Activated naive CD4-positive, alpha-beta T cell treated with anti-CD3 and anti-CD28 coated beads for 36 hours (primary cell): ENCODE data around the gene CWC27. TPM values are rescaled to one million over a fixed set of nuclear protein-coding genes. Genes with fewer than 3 reads are reported as not detected.

Experiments
- CTCF ChIA-PET: fragments of 350-600 bp; sonication (Branson Sonifier 250); formaldehyde crosslinking; loops from one replicate; lab custom pipeline; 2021; ENCODE audit warnings: antibody characterized with exemption; lab: Charles Lee
- DNase-seq: peaks from one replicate; pipeline ENCODE4 v3.0.0-alpha.2; 2020
- H3K27ac Mint-ChIP-seq: one replicate; pipeline ENCODE4 v1.8.0; 2021; ENCODE audit warnings: mild to moderate bottlenecking, mixed read lengths
- H3K27me3 Mint-ChIP-seq: one replicate; pipeline ENCODE4 v1.8.0; 2021; ENCODE audit warnings: low read depth, mixed read lengths
- H3K36me3 Mint-ChIP-seq: one replicate; pipeline ENCODE4 v1.8.0; 2021; ENCODE audit warnings: low read depth, mixed read lengths
- H3K4me1 Mint-ChIP-seq: one replicate; pipeline ENCODE4 v1.8.0; 2021; ENCODE audit warnings: low read depth, mixed read lengths
- H3K4me3 Mint-ChIP-seq: one replicate; pipeline ENCODE4 v1.8.0; 2021; ENCODE audit warnings: mild to moderate bottlenecking, moderate library complexity, mixed read lengths
- H3K9me3 Mint-ChIP-seq: one replicate; pipeline ENCODE4 v1.8.0; 2021; ENCODE audit warnings: mixed read lengths
- intact Hi-C: fragments of 100-400 bp; cut with micrococcal nuclease; formaldehyde crosslinking; loops from one replicate; pipeline ENCODE4 v1.15.1; 2023
- total RNA-seq, 2 experiments: library from RNA; stranded (reverse); gene quantifications; one replicate each; pipeline ENCODE4 v1.2.3, GENCODE V29; 2021

The CWC27 gene
- total RNA-seq = 10 to 100 TPM; 35.8 to 39.8 TPM

GRCh38 chr5:64768358-64769312, at the start of gene CWC27, which contains the start of gene SREK1IP1:
CWC27 (plus strand) TSS chr5:64768930; CDS start chr5:64769147, 217 bp downstream.
SREK1IP1 (minus strand) TSS chr5:64768691; CDS start chr5:64768517, 174 bp downstream.
- CTCF ChIA-PET = interaction anchor here (1.4 to 3.8 kb wide), 2 partner anchors 11 to 14 kb away, joined by 4 to 22 read pairs; no protein-coding TSS in a partner anchor
- intact Hi-C loops = loop anchor here (1.0 to 5.0 kb wide), 9 partner anchors 78 to 1158 kb away; partner anchors contain the start of genes CENPK, ERBIN, NLN and PPWD1
- Mint-ChIP-seq H3K4me1 (peaks cover 53% of the 10 kb centered on the region), H3K27me3 (no peaks in the 10 kb centered on the region), H3K36me3 (peaks cover 8% of the 10 kb centered on the region), H3K4me3 (peak within 1 kb of the TSS; percentile 99), H3K9me3 (no peaks in the 10 kb centered on the region), H3K27ac (peak within 1 kb of the TSS; percentile 97)
- peak; percentile 90 for DNase-seq

GRCh38 chr5:64722588-64722987, 46.1 kb upstream of the CWC27 start:
- no peaks in the 10 kb centered on the region for H3K9me3 Mint-ChIP-seq
- H3K27ac Mint-ChIP-seq = no peak overlapping the region
- intact Hi-C loops = no loop called here
- no peak for DNase-seq
- H3K36me3 Mint-ChIP-seq = peaks cover 15% of the 10 kb centered on the region
- H3K4me1 Mint-ChIP-seq = no peaks in the 10 kb centered on the region
- CTCF ChIA-PET = no interaction called here
- H3K27me3 Mint-ChIP-seq = no peaks in the 10 kb centered on the region
- no peak overlapping the region for H3K4me3 Mint-ChIP-seq

GRCh38 chr5:64727150-64727549, 41.6 kb upstream of the CWC27 start:
- peaks cover 29% of the 10 kb centered on the region for H3K36me3 Mint-ChIP-seq
- no peak for DNase-seq
- H3K9me3 Mint-ChIP-seq = no peaks in the 10 kb centered on the region
- H3K4me3 Mint-ChIP-seq = no peak overlapping the region
- H3K4me1 Mint-ChIP-seq = no peaks in the 10 kb centered on the region
- intact Hi-C loops = no loop called here
- no peaks in the 10 kb centered on the region for H3K27me3 Mint-ChIP-seq
- CTCF ChIA-PET = no interaction called here
- H3K27ac Mint-ChIP-seq = no peak overlapping the region

- Mint-ChIP-seq H3K27me3 (no peaks in the 10 kb centered on the region), H3K27ac (no peak overlapping the region), H3K9me3 (no peaks in the 10 kb centered on the region), H3K4me1 (peaks cover 12% of the 10 kb centered on the region), H3K4me3 (no peak overlapping the region), H3K36me3 (peaks cover 15% of the 10 kb centered on the region)
- no peak for DNase-seq
- CTCF ChIA-PET = no interaction called here
- intact Hi-C loops = no loop called here
Observed at GRCh38 chr5:64742411-64742810, 26.3 kb upstream of the CWC27 start.

- Mint-ChIP-seq H3K4me1 (peaks cover 12% of the 10 kb centered on the region), H3K36me3 (peaks cover 15% of the 10 kb centered on the region), H3K4me3 (no peak overlapping the region), H3K27ac (no peak overlapping the region), H3K9me3 (no peaks in the 10 kb centered on the region), H3K27me3 (no peaks in the 10 kb centered on the region)
- CTCF ChIA-PET = no interaction called here
- intact Hi-C loops = no loop called here
- no peak for DNase-seq
Observed at GRCh38 chr5:64742821-64743220, 25.9 kb upstream of the CWC27 start.

GRCh38 chr5:64744914-64745313, 23.8 kb upstream of the CWC27 start:
- no peaks in the 10 kb centered on the region for H3K9me3 Mint-ChIP-seq
- no peak for DNase-seq
- H3K36me3 Mint-ChIP-seq = peaks cover 11% of the 10 kb centered on the region

GRCh38 chr5:64746446-64746845, 22.3 kb upstream of the CWC27 start:
- no peak for DNase-seq
- peaks cover 12% of the 10 kb centered on the region for H3K4me1 Mint-ChIP-seq
- no peaks in the 10 kb centered on the region for H3K9me3 Mint-ChIP-seq
- no peaks in the 10 kb centered on the region for H3K27me3 Mint-ChIP-seq
- H3K4me3 Mint-ChIP-seq = no peak overlapping the region
- CTCF ChIA-PET = interaction anchor here (0.9 to 1.2 kb wide), 2 partner anchors 13 to 111 kb away, joined by 3 read pairs; no protein-coding TSS in a partner anchor
- peaks cover 1% of the 10 kb centered on the region for H3K36me3 Mint-ChIP-seq
- H3K27ac Mint-ChIP-seq = no peak overlapping the region
- intact Hi-C loops = no loop called here

More at GRCh38 chr5:64744914-64745313, 23.8 kb upstream of the CWC27 start:
- Mint-ChIP-seq H3K27me3 (no peaks in the 10 kb centered on the region), H3K4me1 (peaks cover 12% of the 10 kb centered on the region), H3K27ac (no peak overlapping the region), H3K4me3 (no peak overlapping the region)
- intact Hi-C loops = no loop called here
- CTCF ChIA-PET = no interaction called here

GRCh38 chr5:64749385-64749784, 19.3 kb upstream of the CWC27 start:
- Mint-ChIP-seq H3K4me1 (peaks cover 12% of the 10 kb centered on the region), H3K36me3 (peaks cover 4% of the 10 kb centered on the region), H3K27me3 (no peaks in the 10 kb centered on the region), H3K9me3 (no peaks in the 10 kb centered on the region), H3K27ac (no peak overlapping the region), H3K4me3 (no peak overlapping the region)
- CTCF ChIA-PET = interaction anchor here (0.6 to 0.7 kb wide), 5 partner anchors 18 to 821 kb away, joined by 3 to 5 read pairs (median 4); no protein-coding TSS in a partner anchor
- intact Hi-C loops = no loop called here
- no peak for DNase-seq

GRCh38 chr5:64754066-64754465, 14.7 kb upstream of the CWC27 start:
- CTCF ChIA-PET = interaction anchor here (0.7 to 1.5 kb wide), 4 partner anchors 12 to 101 kb away, joined by 3 read pairs; no protein-coding TSS in a partner anchor
- intact Hi-C loops = no loop called here

GRCh38 chr5:64758901-64759300, 9.8 kb upstream of the CWC27 start:
- peaks cover 10% of the 10 kb centered on the region for H3K36me3 Mint-ChIP-seq
- intact Hi-C loops = no loop called here
- CTCF ChIA-PET = interaction anchor here (0.7 kb wide), 1 partner anchor 13 kb away, joined by 3 read pairs; no protein-coding TSS in a partner anchor
- H3K27ac Mint-ChIP-seq = no peak overlapping the region
- H3K4me3 Mint-ChIP-seq = no peak overlapping the region
- no peaks in the 10 kb centered on the region for H3K9me3 Mint-ChIP-seq
- no peaks in the 10 kb centered on the region for H3K27me3 Mint-ChIP-seq
- no peak for DNase-seq
- peaks cover 11% of the 10 kb centered on the region for H3K4me1 Mint-ChIP-seq

More at GRCh38 chr5:64754066-64754465, 14.7 kb upstream of the CWC27 start:
- Mint-ChIP-seq H3K4me3 (no peak overlapping the region), H3K4me1 (peaks cover 5% of the 10 kb centered on the region), H3K36me3 (peaks cover 11% of the 10 kb centered on the region), H3K9me3 (no peaks in the 10 kb centered on the region), H3K27ac (no peak overlapping the region), H3K27me3 (no peaks in the 10 kb centered on the region)
- no peak for DNase-seq

GRCh38 chr5:64759960-64760660, 8.6 kb upstream of the CWC27 start:
- Mint-ChIP-seq H3K36me3 (peaks cover 12% of the 10 kb centered on the region), H3K4me3 (no peak overlapping the region), H3K27ac (no peak overlapping the region), H3K27me3 (no peaks in the 10 kb centered on the region), H3K4me1 (peaks cover 15% of the 10 kb centered on the region), H3K9me3 (no peaks in the 10 kb centered on the region)
- no peak for DNase-seq
- intact Hi-C loops = no loop called here
- CTCF ChIA-PET = no interaction called here

- peaks cover 9% of the 10 kb centered on the region for H3K36me3 Mint-ChIP-seq
- no peaks in the 10 kb centered on the region for H3K9me3 Mint-ChIP-seq
- intact Hi-C loops = no loop called here
- H3K27me3 Mint-ChIP-seq = no peaks in the 10 kb centered on the region
- H3K4me3 Mint-ChIP-seq = no peak overlapping the region
- peaks cover 30% of the 10 kb centered on the region for H3K4me1 Mint-ChIP-seq
- no peak for DNase-seq
- CTCF ChIA-PET = interaction anchor here (0.7 kb wide), 1 partner anchor 20 kb away, joined by 3 read pairs; no protein-coding TSS in a partner anchor
- H3K27ac Mint-ChIP-seq = no peak overlapping the region
Observed at GRCh38 chr5:64763948-64764503, 4.7 kb upstream of the CWC27 start.
